ENCODE measurements around the gene DPH1.

DPH1 gene

DNA sequence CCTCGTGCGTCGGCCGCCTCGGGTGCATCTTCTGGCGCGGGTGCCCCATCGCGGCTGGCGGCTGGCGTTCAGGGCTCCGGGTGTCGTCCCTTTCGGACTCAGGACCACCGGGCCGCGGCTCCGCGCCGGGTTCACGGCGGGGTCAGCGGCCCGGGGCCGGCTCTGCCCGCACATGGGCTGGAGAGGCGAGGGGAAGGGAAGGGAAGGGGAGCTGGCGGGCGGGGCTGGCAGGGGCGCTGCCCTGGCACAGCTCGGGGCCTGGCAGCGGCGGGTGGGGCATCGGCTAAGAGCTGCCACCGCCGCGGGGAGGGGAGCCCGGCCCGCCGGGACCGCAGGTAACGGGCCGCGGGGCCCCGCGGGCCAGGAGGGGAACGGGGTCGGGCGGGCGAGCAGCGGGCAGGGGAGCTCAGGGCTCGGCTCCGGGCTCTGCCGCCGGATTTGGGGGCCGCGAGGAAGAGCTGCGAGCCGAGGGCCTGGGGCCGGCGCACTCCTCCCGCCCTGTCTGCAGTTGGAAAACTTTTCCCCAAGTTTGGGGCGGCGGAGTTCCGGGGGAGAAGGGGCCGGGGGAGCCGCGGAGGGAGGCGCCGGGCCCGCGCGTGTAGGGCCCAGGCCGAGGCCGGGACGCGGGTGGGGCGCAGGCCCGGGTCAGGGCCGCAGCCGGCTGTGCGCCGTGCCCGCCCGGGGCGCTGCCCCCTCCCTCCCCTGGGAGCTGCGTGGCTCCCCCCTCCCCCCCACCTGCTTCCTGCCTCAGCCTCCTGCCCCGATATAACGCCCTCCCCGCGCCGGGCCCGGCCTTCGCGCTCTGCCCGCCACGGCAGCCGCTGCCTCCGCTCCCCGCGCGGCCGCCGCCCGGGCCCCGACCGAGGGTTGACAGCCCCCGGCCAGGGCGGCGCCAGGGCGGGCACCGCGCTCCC is 25.6 kb downstream of the DPH1 start:
- TF ChIP-seq, protein P1, sequence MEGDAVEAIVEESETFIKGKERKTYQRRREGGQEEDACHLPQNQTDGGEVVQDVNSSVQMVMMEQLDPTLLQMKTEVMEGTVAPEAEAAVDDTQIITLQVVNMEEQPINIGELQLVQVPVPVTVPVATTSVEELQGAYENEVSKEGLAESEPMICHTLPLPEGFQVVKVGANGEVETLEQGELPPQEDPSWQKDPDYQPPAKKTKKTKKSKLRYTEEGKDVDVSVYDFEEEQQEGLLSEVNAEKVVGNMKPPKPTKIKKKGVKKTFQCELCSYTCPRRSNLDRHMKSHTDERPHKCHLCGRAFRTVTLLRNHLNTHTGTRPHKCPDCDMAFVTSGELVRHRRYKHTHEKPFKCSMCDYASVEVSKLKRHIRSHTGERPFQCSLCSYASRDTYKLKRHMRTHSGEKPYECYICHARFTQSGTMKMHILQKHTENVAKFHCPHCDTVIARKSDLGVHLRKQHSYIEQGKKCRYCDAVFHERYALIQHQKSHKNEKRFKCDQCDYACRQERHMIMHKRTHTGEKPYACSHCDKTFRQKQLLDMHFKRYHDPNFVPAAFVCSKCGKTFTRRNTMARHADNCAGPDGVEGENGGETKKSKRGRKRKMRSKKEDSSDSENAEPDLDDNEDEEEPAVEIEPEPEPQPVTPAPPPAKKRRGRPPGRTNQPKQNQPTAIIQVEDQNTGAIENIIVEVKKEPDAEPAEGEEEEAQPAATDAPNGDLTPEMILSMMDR (IDR thresholded peaks at IDR 0.05; ENCODE audit: borderline replicate concordance, insufficient read depth, low read depth, low read length): no peak
- peak overlapping the region; percentile 93 for H3K4me3 ChIP-seq (ENCODE audit: low read depth, low read length)

DNA sequence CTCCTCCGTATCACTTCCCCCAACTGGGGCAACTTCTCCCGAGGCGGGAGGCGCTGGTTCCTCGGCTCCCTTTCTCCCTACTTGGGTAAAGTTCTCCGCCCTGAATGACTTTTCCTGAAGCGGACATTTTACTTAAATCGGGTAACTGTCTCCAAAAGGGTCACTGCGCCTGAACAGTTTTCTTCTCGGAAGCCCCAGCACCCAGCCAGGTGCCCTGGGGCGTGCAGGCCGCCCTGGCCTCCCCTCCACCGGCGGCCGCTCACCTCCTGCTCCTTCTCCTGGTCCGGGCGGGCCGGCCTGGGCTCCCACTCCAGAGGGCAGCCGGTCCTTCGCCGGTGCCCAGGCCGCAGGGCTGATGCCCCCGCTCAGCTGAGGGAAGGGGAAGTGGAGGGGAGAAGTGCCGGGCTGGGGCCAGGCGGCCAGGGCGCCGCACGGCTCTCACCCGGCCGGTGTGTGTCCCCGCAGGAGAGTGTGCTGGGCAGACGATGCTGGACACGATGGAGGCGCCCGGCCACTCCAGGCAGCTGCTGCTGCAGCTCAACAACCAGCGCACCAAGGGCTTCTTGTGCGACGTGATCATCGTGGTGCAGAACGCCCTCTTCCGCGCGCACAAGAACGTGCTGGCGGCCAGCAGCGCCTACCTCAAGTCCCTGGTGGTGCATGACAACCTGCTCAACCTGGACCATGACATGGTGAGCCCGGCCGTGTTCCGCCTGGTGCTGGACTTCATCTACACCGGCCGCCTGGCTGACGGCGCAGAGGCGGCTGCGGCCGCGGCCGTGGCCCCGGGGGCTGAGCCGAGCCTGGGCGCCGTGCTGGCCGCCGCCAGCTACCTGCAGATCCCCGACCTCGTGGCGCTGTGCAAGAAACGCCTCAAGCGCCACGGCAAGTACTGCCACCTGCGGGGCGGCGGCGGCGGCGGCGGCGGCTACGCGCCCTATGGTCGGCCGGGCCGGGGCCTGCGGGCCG is 26.5 kb downstream of the DPH1 start:
- TF ChIP-seq, protein P1 (IDR thresholded peaks at IDR 0.05; ENCODE audit: borderline replicate concordance, insufficient read depth, low read depth, low read length): peak; percentile 31; the same call in 1 of the 2 replicates
- peak overlapping the region; percentile 93 for H3K4me3 ChIP-seq (ENCODE audit: low read depth, low read length)

DNA sequence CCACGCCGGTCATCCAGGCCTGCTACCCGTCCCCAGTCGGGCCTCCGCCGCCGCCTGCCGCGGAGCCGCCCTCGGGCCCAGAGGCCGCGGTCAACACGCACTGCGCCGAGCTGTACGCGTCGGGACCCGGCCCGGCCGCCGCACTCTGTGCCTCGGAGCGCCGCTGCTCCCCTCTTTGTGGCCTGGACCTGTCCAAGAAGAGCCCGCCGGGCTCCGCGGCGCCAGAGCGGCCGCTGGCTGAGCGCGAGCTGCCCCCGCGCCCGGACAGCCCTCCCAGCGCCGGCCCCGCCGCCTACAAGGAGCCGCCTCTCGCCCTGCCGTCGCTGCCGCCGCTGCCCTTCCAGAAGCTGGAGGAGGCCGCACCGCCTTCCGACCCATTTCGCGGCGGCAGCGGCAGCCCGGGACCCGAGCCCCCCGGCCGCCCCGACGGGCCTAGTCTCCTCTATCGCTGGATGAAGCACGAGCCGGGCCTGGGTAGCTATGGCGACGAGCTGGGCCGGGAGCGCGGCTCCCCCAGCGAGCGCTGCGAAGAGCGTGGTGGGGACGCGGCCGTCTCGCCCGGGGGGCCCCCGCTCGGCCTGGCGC is 27.3 kb downstream of the DPH1 start:
- H3K4me3 ChIP-seq (ENCODE audit: low read depth, low read length): peak overlapping the region; percentile 93
- TF ChIP-seq, protein P1 (IDR thresholded peaks at IDR 0.05; ENCODE audit: borderline replicate concordance, insufficient read depth, low read depth, low read length): no peak

DNA sequence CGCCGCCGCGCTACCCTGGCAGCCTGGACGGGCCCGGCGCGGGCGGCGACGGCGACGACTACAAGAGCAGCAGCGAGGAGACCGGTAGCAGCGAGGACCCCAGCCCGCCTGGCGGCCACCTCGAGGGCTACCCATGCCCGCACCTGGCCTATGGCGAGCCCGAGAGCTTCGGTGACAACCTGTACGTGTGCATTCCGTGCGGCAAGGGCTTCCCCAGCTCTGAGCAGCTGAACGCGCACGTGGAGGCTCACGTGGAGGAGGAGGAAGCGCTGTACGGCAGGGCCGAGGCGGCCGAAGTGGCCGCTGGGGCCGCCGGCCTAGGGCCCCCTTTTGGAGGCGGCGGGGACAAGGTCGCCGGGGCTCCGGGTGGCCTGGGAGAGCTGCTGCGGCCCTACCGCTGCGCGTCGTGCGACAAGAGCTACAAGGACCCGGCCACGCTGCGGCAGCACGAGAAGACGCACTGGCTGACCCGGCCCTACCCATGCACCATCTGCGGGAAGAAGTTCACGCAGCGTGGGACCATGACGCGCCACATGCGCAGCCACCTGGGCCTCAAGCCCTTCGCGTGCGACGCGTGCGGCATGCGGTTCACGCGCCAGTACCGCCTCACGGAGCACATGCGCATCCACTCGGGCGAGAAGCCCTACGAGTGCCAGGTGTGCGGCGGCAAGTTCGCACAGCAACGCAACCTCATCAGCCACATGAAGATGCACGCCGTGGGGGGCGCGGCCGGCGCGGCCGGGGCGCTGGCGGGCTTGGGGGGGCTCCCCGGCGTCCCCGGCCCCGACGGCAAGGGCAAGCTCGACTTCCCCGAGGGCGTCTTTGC is 28.0 kb downstream of the DPH1 start:
- TF ChIP-seq, protein P1 (IDR thresholded peaks at IDR 0.05; ENCODE audit: borderline replicate concordance, insufficient read depth, low read depth, low read length): no peak
- H3K4me3 ChIP-seq (ENCODE audit: low read depth, low read length): peak overlapping the region; percentile 93

DNA sequence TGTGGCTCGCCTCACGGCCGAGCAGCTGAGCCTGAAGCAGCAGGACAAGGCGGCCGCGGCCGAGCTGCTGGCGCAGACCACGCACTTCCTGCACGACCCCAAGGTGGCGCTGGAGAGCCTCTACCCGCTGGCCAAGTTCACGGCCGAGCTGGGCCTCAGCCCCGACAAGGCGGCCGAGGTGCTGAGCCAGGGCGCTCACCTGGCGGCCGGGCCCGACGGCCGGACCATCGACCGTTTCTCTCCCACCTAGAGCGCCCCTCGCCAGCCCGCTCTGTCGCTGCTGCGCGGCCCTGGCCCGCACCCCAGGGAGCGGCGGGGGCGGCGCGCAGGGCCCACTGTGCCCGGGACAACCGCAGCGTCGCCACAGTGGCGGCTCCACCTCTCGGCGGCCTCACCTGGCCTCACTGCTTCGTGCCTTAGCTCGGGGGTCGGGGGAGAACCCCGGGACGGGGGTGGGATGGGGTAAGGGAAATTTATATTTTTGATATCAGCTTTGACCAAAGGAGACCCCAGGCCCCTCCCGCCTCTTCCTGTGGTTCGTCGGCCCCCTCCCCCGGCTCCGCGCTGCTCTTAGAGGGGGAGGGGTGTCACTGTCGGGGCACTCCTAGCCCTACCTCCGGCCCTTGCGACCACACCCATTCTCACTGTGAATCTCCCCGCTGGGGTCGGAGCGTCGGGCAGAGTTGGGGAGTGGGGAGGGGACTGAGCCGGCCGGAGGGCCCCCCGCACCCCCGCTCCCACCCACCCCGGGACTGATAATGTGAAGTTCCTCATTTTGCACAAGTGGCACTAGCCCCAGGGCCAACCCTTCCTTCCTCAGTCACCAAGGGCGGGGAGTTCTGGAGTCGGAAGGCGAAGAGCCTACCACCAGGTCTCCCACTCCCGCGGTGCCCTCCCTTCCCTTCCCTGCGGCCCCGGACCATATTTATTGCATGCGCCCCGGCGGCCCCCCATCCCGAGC is 28.9 kb downstream of the DPH1 start:
- TF ChIP-seq, protein P1 (IDR thresholded peaks at IDR 0.05; ENCODE audit: borderline replicate concordance, insufficient read depth, low read depth, low read length): peak; percentile 95
- H3K4me3 ChIP-seq (ENCODE audit: low read depth, low read length): peak overlapping the region; percentile 93
